Activated naive CD8-positive, alpha-beta T cell treated with anti-CD3 and anti-CD28 coated beads, Interleukin-2, amount 50 U/mL, for 16 hours (primary cell): ENCODE measurements around the gene POLR2J.
"Not testable (repeated sequence)": the region's sequence is repeated elsewhere in the genome, so short reads cannot be mapped to it uniquely, and the experiment has no call there.

Source experiments
- DNase-seq: peaks from one replicate; pipeline ENCODE4 v3.0.0-alpha.2; 2020; ENCODE audit warnings: low read depth, low spot score

The POLR2J gene

DNA sequence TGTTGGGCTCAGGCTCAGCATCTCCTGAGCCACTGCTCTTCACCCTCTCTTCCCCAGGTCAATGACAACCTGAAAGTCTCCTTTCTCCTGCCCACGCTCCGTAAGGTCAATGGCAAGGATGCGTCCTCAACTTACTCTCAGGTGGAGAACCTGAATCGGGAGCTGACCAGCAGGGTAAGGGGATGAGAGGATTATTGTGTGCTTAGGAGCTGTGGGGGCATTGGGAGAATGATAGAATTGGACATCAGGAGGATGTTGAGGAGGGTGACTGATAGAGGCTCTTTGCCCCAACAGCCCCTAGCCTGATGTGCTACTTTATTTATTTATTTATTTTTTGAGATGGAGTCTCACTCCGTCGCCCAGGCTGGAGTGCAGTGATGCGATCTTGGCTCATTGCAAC, 12.6 kb downstream of the POLR2J start:
- no peak for DNase-seq

DNA sequence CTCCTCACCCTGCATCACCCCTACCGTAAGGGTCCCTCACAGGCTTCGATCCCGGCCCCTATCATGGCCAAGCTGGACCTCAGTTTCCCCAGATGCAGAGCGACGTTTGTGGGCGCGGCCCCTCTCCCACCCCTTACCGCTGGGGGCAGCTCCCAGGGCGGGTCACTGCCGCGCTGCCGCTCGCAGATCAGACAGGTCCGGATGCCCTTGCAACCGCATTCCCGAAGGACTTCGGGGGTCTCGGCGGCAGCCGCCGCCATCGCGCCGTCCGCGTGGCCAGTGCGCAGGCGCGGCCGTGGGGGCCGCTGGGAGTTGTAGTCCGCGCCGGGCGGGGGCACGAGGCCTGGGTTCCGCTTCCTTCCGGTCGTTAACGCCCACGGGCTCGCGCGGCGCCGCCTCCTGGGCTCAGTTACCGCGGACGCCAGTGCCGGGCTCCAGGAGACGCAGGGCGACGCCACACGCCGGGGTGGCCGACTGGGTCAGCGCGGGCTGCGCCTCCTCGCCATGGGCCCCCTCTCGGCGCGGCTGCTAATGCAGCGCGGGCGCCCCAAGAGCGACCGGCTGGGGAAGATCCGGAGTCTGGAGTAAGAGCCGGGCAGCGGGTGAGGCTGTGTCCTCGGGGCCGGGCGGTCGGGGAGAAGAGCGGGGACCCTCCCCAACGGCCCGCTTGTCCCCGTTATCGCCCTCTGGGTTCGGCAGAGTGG, 14.0 kb downstream of the POLR2J start, which contains the start of the genes ALKBH4 and LRWD1:
ALKBH4 (minus strand) TSS at position 287 of the 704 bp plus-strand sequence; CDS start at position 260, 27 bp downstream.
LRWD1 (plus strand) TSS at position 408 of the 704 bp plus-strand sequence; CDS start at position 505, 97 bp downstream.
- DNase-seq, result peak; percentile 87

DNA sequence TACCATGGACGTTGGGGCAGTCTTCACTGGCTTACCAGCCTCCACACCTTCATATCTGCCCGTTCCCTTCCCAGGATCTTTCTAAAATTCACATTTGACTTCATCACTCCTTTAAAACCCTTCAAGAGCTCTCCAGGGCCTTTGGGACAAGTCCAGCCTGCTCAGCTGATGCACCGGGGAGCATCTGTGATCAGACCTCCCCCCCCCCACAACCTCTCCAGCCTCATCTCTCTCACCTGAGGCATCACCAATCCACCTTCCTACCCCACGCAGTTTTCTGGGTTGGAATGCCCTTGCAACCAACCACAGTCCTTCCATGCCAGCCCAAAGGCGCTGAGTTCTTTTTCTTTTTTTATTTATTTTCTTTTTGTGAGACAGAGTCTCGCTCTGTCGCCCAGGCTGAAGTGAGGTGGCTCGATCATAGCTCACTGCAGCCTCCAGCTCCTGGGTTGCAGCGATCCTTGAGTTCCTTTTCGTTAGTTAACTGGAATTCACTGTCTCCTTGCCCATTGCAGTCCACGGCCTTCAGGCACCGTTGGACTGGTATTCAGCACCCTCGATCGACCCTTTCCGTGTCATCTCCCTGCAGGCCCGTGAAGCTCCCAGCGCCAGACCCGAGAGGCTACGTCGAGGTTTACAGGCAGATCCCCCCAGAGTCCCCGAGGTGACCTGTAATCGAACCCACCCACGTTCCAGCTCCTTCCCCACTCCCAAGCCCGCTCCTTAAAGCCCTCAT, 14.7 kb downstream of the POLR2J start:
- DNase-seq, result no peak

DNA sequence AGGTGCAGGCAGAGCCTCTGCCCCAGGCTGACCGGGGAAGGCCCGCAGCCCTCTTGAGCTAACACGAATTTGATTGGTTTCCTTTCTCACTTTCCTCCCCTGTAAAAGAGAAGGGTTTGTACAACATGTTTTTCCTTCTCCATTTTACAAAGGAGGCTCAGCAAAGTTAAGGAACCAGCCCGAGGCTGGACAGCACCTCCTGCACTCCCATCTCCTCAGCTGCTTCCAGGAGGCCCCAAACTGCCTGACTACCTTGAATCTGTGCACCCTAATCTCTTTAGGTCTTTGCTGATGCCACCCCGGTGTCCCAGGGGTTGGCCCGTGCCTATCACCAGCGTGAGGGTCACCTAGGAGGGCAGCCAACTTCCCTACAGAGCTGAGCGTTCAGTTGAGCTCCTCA, 18.3 kb downstream of the POLR2J start:
- no peak for DNase-seq

DNA sequence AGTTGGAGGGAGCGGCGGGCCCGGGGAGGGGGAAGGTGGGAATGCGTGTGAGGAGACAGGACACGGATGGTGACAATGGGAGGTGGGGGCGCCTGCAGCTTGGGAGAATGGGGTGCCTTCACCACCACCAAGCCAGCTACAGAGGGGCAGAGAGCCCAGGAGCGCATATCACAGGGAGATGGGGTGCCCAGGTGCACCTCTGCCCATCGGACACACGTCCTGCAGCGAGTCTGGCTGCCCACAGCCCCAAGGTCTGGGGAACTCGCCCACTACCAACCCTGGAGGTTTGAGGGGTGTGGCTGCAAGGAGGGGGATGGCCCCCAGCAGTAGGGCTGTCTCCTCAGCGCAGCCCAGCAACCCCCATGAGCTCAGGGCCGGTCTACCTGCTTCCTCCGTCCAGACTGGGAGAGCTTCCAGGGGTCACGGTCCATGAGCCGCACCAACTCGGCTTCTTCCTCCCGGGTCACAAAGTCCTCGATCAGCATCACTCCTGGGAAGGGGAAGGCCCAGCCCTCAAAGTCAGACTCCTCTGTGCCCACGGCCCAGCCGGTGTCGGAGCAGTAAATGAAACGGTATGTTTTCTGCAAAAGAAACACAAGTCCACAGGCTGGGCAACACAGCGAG, 19.4 kb downstream of the POLR2J start:
- no peak for DNase-seq

DNA sequence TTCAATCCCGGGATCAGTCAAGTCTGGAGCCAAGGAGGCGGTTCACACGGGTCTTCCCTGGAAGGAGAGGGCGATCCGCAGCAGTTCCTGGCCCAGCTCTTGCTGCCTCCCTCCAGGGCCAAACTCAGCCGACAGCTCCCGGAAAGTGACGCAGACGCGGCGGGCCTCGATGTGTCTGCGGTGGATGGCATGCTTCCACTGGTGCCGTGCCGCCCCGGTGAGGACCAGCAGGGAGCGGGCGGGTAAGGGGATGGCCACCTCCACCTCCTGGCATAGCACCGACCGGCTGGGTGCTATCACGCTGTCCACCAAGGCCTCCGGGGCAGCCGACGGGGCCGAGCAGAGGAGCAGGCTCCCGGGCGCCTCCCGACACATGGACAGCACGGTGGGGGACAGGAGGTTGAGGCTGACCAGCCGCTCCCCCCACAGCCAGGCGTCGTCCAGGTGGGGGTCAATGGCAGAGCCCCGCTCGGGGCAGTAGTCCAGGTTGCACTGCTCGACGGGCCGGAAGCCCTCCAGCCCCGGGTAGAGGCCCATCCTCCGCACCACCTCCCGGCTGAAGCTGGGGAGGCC, 21.3 kb downstream of the POLR2J start:
- no peak for DNase-seq

DNA sequence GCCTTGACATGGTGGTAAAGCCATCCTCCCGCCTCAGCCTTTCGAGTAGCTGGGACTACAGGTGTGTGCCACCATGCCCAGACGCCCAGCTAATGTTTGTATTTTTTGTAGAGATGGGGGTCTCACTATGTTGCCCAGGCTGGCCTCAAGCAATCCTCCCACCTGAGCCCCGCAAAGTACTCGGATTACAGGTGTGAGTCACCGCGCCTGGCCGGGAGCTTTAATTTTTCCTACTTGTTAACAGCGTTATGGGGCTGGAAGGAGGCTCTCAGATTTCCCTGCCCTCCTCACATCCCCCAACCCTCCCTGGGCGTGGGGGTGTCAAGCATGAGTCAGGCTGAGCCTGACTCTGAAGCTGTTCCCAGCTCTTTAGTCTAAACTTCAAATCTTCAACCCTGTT, 22.4 kb downstream of the POLR2J start:
- DNase-seq, result no peak

DNA sequence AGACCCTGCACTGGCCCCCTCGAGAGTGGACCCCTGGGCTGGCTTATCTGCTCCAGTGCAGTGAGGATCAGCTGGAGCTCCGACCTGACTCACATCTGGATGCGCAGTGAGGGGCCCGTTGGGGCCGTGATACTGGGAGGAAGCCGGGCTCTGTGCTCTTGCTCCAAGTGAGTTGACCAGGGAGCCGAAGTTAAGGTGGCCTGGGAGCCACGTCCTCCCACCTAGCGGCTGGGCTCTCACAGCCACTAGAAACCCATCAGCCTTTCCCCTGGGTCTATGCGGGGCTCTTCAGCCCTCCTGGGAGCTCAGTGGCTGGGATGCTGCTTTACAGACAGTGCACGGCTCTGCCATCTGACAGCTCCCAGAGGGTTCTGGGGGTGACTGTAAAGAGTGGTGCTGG, 23.1 kb downstream of the POLR2J start:
- DNase-seq, result no peak

DNA sequence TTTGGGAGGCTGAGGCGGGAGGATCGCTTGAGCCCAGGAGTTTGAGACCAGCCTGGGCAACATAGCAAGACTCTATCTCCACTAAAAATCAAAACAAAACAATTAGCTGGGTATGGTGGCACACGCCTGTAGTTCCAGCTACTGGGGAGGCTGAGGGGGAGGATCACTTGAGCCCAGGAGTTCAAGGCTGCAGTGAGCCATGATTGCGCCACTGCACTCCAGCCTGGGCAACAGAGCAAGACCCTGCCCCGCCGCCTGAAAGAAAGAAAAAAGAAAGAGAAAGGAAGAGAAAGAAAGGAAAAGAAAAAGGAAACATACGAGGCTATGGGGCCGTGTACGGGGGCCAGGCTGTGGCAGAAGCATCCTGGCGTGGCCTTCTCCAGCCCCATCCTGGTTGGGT, 23.8 kb downstream of the POLR2J start:
- DNase-seq, result not testable (repeated sequence)

DNA sequence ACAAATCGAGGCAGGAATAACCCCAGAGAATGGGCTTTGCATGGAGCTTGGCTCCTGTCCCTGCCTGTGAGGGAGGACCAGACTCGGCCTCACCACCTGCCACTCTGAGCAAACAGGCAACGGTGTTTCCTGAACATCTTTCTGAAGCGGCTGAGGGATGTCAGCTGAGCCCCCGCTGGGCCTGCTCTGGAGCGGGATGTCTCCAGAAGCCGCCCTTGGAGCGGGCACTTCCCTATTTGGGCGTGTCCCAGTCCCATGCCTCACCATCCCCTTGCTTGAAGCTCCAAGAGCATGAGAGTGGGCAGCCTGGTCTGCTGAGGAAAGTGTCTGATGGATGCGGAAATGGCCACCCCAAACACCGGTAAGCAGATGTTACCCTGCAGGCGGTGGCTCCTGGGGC, 24.3 kb downstream of the POLR2J start:
- DNase-seq, result no peak

DNA sequence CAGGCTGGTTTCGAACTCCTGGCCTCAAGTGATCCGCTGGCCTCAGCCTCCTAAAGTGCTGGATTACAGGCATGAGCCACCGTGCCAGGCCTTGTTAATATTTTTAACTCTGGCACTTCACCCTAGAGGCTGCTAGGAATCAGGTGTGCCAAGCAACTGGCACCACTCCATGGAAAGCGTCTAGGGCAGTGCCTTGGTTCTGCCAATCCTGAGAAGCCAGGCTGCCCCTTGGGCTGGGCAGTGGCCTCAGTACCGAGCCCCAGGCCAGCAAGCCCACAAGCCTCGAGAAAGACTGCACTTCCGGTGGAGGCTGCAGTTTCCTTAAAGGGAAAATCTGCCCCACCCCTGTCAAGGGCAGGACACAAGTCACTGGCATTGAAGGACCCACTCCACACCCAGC, 25.4 kb downstream of the POLR2J start:
- DNase-seq, result no peak

DNA sequence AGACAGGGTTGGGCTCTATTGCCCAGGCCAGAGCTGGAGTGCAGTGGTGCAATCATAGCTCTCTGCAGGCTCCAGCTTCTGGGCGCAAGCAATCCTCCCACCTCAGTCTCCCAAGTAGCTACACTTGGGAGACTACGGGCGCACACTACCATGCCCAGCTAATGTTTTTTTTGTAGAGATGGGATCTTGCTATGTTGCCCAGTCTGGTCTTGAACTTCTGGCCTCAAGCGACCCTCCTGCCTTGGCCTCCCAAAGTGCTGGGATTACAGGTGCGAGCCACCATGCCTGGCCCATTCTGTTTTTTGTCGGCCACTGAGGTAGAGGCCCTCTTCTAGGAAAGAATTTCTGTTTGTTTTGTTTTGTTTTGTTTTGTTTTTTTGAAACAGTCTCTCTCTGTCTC, 26.3 kb downstream of the POLR2J start:
- DNase-seq, result no peak

DNA sequence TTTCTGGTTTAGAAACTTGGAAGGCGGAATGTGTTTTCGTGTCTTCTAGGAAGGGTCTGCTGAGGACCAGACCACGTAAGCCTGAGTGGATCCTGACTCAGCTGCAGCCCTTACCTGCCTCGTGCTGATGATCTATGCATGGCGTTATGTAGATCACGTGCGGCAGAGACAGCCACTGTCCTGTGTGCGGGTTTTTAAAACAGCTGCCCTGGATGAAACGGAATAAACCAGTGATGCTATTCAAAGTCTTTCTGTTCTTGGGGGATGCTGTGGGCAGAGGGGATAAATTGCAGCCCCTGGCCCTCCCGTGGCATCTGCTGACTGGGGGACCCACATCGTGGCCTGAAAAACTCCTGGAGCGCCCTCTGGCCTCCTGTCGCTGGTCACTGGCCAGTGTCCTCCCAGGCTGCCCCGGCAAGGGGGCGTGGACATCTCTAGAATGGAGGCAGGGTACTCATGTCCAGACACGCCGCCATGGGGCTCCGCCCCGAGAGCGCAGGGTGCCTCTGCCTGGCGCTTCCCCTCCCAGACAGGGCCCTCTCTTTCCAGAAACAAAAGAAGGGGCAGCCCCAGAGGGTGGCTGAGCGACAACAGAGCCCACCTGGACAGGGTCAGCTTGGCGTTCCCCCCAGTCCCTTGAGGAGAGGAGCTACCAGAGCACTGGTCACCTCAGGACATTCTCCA, 27.2 kb downstream of the POLR2J start:
- DNase-seq, result no peak

DNA sequence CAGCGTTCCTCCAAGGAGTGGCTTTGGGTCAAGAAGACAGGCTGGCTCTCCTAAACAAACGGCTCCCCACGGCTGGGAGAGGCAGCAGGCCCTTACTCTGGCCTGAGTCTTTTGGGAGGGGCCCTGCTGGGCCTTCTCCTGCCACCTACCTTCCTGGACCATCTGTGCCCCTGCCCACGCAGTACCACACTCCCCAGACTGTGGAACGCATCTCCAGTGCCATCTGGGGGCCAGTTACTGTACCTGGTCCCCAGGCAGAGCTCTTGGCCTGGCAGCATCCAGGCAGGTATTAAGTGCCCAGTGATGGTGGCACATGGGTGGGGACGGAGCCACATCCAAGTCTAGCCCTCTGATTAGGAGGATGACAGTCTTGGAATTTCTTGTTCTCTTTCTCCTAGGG, 28.5 kb downstream of the POLR2J start:
- DNase-seq, result no peak

DNA sequence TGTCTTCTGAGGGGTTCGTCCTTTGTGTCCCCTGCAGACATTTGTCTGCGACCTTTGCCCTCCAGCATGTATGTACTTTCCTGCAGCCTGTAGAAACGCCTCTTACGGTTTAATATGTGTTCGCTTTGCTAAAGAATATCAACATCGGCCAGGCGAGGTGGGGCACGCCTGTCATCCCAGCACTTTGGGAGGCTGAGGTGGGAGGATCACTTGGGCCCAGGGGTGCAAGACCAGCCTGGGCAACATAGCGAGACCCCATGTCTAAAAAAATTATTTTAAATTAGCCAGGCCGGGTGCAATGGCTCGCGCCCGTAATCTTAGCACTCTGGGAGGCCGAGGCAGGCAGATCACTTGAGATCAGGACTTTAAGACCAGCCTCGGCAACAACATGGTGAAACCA, 29.6 kb downstream of the POLR2J start:
- no peak for DNase-seq

DNA sequence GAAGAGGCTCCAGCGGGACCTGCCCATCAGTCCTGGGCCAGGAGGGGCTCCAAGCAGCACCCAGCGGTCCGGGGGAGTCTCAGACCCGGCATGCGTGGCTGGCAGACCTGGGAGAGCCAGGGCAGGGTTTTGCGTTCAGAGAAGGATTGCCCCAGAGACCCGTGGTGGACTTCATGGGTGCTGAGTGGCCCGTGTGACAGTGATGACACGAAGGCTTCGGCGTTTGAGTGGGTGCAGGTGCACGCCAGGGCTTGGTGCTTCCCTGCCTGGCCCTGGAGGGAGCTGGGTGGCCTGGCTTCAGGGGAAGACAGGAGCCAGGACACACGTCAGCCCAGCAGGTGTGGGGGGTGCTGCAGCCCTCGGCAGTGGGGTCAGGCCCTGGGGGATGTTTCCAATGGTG, 31.4 kb downstream of the POLR2J start:
- DNase-seq, result no peak

DNA sequence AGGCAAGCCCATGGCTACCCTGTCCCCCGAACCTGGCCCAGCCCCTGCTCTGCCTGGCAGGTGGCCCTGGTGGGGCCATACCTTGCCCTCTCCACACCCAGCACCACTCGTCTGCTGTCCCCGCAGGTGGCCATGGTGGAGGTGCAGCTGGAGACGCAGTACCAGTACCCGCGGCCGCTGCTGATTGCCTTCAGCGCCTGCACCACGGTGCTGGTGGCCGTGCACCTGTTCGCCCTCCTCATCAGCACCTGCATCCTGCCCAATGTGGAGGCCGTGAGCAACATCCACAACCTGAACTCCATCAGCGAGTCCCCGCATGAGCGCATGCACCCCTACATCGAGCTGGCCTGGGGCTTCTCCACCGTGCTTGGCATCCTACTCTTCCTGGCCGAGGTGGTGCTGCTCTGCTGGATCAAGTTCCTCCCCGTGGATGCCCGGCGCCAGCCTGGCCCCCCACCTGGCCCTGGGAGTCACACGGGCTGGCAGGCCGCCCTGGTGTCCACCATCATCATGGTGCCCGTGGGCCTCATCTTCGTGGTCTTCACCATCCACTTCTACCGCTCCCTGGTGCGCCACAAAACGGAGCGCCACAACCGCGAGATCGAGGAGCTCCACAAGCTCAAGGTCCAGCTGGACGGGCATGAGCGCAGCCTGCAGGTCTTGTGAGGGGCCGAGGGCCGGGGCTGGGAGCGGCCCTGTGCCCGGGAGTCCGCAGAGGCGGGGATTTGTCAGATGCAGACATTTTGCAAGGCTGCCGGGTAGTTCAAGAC, 32.1 kb downstream of the POLR2J start:
- no peak for DNase-seq

DNA sequence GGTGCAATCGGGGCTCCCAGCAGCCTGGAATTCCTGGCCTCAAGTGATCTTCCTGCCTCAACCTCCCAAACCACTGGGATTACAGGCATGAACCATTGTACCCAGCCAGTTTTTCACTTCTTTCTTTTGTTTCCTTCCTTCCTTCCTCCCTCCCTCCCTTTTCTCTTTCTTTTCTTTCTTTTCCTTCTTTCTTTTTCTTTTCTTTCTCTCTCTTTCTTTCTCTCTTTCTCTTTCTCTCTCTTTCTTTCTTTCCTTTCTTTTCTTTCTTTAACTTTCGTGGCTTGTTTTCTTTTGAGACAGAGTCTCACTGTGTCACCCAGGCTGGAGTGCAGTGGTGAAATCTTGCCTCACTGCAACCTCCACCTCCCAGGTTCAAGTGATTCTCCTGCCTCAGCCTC, 33.0 kb downstream of the POLR2J start:
- DNase-seq, result no peak

DNA sequence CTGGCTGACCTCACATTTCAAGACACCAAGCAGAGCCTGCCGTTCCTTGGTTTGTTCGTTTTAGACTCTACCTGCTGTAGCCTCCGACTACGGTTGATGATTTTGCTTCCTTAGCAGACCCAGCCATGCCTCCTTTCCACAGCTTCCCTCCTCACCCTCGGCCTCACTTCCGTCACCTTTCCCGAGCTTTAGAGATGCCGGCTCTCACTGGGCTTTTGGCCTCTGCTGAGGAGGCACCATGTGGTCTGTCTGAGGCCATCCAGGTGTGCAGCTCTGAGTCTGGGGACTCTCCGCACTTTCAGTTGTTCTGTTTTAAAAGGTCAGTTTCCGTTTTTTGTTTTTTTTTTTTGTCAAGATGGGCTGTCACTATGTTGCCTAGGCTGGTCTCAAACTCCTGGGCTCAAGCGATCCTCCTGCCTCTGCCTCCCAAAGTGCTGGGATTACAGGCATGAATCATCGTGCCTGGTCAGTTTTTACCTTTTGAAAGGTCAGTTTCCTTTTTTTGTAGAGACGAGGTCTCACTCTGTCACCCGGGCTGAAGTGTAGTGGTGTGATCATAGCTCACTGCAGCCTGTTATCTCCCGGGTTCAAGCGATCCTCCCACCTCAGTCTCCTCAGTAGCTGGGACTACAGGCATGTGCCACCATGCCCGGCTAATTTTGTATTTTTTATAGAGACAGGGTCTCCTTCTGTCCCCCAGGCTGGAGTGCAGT, 33.6 kb downstream of the POLR2J start:
- no peak for DNase-seq
